H54 (cell line): ENCODE results near the gene ADAMTS2.

Experiments
- DNase-seq: peaks from one replicate; pipeline ENCODE4 v3.0.0; 2011; ENCODE audit warnings: low spot score, mixed read lengths; ENCODE audit not compliant: insufficient read length
- FAIRE-seq: peaks from 3 replicates; lab custom pipeline; 2011; peaks lifted over from hg19 to GRCh38; lab: Jason Lieb, UNC
- POLR2A ChIP-seq: IDR thresholded peaks from 2 replicates; pipeline ENCODE4 v1.6.1; 2011; ENCODE audit warnings: low read depth, mild to moderate bottlenecking, low read length

ADAMTS2 gene

DNA sequence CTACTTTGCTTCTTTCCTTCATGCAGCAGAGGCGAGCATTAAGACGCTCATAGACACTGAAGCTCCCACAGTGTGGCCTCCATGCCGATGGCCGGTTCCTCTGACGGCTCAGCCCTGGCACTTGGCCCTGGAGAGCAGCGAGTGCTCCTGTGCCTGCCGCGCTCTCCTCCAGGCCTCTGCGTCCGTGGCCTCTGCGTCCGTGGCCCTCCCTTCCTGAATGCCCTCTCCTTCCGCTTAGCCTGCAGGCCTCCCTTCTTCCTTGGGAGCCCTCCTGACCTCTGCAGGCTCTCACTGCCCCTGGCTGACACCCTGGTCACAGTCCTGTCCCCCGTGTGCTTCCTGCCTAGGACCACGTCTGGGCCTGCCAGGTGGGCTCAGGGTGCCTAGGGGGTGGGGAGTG lies 192.3 kb downstream of the ADAMTS2 start:
- TF ChIP-seq POLR2A: no peak
- FAIRE-seq (no peak), DNase-seq (no peak)

DNA sequence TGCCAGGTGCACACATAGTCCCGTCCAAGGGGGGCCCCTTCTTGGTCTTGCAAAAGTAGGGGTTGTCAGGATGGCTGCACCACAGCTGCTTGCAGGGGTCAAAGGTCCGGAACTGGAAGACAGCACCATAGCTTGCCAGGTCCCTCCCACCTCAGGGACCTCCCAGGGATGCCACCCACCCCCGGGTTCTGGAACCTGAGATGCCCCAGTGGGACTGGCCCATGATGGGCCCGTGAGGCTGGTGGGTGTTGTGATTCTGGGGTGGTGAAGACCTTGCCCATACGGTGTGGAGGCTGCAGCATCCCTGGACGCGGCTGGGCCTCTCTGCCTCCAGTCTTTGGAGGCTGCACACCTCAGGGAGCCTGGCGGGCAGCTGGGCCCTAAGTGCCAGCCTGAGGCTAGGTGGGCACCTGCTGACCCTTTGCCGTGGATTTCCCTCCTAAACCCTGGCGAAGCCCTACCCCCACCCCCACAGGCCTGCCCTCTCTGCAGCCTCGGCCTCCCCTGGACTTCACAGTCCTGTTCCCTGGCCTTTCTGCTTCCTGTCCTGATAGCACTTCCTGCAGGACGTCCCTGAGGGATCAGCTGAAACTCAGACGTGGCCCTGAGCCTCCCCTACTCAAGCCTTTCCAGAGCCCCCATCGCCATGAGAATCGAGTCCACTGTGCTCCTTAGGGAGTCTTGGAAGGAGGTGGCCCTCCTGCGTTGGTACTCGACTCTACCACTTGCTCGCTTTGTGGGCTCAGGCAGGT lies 192.9 kb downstream of the ADAMTS2 start:
- FAIRE-seq (no peak), DNase-seq (no peak)
- no peak for TF ChIP-seq POLR2A

DNA sequence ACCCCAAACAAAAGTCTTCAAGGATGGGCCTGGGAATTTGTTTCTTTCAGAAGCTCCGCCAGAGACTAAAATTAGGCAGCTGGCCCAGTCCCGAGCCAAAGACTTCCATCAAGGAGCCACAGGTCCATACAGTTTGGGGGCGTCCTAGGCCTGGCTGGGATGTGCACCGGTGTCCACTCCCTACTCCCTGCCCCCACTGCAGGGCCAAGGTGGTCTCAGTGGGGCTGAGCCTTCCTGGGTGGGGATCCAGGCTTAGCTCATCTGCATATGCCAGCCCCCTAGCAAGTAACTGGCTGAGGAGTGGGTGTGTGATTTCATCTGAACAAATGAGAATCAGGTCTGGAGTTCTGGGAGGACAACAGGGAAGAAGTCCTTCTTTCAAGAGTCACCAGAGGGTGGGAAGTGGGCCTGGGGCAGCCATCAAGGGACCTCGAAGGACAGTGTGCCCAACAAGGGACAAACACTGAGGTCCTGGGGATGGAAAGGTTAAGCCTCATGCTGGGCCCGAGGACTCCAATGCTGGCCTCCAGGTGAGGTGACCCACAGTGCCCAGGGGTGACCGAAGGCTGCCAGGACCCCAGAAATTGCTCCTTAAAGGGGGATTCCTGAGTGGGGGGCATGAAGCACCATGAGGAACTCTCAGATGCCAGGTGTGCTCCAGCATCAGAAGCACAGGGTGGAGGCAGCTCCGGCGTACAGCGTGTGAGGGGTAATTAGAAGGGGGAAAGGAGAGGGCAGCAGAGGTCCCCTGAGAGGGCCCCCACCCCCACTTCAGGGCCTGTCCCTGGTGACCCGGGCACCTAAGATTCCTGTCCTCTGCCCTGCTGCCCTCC lies 193.8 kb downstream of the ADAMTS2 start:
- FAIRE-seq: no peak
- no peak for DNase-seq
- TF ChIP-seq POLR2A: no peak

DNA sequence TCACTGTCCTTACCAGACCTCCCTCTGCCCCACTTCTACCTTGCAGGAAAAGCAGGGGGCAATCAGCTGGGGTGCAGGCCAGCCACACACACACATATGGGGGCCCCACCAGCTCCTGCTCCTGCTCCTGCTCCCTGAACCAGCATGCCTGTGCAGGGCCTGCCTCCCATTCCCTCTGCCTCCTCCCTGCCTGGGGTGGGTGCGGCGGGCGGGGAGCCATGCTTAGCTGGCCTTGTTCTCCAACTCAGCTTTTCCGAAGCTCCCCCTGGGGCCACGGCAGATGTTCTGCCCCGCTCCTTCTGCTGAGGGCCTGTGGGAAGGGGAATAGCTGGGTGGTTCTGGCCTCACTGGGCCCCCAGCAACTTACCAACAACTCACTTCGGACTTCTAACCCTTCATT lies 195.2 kb downstream of the ADAMTS2 start:
- no peak for TF ChIP-seq POLR2A
- DNase-seq: no peak
- no peak for FAIRE-seq

DNA sequence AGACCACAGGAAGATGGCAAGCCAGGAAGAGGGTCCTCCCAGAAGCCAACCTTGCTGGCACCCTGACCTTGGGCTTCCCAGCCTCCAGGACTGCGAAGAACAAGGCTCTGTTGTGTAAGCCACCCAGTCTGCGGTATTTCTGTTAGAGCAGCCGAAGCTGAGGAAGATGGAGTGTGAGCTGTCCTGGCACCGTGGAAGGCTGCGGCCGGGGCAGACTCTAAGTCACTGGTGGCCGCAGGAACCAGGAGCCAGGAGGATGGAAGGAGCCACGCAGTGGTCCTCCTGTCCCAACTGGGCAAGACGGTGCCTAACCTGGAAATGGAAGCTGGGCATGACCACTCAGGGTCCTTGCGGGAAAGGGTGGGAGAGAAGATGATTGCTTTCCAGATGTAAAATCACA lies 196.0 kb downstream of the ADAMTS2 start:
- TF ChIP-seq POLR2A: no peak
- DNase-seq (no peak), FAIRE-seq (no peak)

DNA sequence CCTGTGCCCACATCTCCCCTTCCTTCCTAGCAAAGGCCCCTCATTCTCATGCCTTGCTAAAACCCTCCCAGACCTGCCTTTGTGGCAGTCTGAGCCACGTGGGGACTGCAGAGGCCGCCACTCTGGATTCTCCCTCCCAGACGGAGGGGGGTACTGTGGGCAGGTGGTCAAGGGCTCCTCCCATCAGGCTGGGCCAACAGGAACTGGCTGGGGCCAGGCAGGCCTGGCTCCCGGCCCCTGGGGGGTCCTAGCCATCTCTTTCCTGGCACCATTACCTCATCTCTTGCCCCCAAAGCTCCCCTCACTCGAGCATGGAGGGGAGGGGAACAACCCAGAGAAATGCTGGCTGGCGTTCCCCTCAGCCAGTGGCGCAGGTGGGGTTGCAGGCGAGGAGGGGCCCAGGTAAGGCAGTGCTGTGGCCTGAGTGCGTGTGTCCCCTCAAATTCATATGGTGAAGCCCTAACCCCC lies 196.5 kb downstream of the ADAMTS2 start:
- no peak for TF ChIP-seq POLR2A
- FAIRE-seq (no peak), DNase-seq (no peak)

DNA sequence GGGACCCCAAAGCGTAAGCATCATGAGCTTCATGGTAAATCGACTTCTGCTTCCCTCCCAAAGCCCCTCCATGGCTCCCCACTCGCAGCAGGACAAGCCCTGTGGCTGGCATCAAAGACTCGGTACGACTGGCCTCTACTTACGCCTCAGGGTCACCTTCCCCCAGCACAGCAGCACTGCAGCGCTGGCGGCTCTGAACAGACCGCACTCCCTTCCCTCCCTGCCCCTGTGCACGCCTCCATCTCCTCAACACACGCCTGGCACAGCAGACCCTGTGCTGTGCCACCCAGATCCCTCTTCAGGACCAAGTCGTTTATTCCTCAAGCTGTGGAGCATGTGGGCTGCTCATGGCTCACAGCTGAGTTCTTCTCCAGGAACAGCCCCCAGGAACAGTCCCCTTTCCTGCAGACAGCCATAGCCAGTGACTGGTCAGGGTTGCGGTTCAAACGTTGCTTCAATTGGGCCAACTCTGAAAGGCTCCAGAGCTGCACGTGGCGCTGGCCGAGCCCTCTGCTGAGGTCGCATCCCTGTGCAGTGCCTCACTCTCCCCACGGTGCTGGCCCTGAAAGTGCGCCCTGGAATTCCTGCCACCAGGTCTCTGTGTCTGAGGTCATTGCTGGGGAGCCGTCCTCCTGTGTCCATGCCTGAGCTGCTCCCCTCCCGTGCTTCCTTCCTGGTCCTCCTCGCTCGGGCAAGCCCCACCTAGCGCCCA lies 197.1 kb downstream of the ADAMTS2 start:
- no peak for TF ChIP-seq POLR2A
- DNase-seq (no peak), FAIRE-seq (no peak)

GRCh38 chr5:179146277-179146676 lies 199.0 kb downstream of the ADAMTS2 start:
- no peak for DNase-seq
- no peak for TF ChIP-seq POLR2A
- no peak for FAIRE-seq

- FAIRE-seq (no peak), DNase-seq (no peak)
- TF ChIP-seq POLR2A: no peak
These were observed 201.8 kb downstream of the ADAMTS2 start for GRCh38 chr5:179143446-179143845.

DNA sequence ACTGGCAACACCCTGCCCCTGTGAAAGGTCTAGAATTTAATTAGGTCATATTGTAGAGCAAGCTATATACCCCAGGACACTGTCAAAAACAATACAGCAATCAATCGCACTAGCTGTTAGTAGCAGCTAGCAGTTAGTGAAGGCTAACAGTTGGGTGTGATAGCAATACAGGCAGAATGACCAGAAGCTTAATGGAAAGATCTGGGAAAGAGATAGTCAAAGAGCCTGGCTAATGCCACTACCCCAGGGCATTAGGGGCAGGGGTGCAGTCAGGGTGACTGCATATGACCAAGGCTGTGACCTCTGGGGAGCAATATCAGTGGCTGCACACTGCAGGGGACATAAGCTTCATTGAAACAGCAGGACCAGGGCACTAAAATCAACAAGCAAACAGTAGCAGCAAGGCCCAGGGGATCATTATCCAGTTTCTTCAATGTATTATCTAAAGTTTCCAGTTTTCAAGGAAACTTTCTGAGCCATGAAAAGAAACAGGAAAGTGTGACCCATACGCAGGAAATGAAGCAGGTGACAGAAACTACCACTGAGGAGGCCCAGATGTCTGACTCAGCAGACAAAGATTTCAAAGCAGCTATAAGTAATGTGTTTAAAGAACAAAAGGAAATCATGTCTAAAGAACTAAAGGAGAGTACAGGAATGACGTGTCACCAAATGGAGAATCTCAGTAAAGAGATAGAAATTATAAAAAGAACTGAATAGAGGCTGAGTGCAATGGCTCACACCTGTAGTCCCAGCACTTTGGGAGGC lies 202.6 kb downstream of the ADAMTS2 start:
- no peak for FAIRE-seq
- peak; percentile 54 for DNase-seq
- TF ChIP-seq POLR2A: no peak

DNA sequence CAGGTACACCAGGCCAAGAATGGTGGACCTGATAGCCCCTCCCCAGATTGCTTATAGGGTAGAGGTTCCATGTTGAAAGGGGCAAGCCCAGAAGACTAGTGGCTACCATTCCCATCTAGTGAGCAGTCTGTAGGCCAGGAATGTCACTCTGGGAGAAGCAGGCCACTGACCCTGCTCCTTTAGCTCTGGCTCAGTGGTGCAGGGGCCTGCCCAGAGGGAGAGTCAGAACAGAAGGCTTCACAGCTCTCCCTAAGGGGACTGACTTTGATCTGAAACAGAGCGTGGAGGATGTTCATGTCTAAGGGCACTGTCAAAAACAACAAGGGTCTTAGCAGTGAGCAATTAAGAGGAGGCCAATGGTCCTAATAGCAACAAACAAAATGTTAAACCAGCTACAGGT lies 203.4 kb downstream of the ADAMTS2 start:
- no peak for DNase-seq
- TF ChIP-seq POLR2A: no peak
- FAIRE-seq: no peak

DNA sequence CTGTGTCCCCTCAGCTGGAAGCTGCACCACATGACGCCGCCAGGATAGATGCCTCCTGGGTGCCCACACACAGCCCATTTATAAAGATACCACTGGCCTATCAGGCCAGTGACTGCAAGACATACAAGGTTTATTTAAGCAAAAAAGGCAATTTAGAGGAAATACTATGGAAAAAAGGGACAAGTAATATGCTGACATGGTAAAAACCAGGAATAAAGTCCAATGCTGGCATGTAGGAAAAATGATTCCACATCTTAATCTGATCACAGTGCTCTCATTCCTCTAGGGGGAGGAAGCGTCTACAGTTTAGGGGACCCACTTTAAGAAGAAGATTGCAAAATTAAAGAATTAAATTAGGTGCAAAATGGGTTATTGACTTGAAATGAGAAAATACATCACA lies 205.0 kb downstream of the ADAMTS2 start:
- DNase-seq: no peak
- no peak for TF ChIP-seq POLR2A
- FAIRE-seq: no peak

- no peak for TF ChIP-seq POLR2A
- FAIRE-seq: no peak
- DNase-seq: no peak
These were observed 205.4 kb downstream of the ADAMTS2 start for GRCh38 chr5:179139936-179140235.
